GM18498 (cell line): ENCODE results near the gene FAM43B.
"Not testable (repeated sequence)": the region's sequence is repeated elsewhere in the genome, so short reads cannot be mapped to it uniquely, and the experiment has no call there.

Source experiments
- ATAC-seq: cut with Tn5 transposase; IDR thresholded peaks from one replicate; pipeline ENCODE4 v1.9.1; 2021; ENCODE audit warnings: mild to moderate bottlenecking, moderate library complexity; ENCODE audit not compliant: unreplicated experiment

The FAM43B gene

DNA sequence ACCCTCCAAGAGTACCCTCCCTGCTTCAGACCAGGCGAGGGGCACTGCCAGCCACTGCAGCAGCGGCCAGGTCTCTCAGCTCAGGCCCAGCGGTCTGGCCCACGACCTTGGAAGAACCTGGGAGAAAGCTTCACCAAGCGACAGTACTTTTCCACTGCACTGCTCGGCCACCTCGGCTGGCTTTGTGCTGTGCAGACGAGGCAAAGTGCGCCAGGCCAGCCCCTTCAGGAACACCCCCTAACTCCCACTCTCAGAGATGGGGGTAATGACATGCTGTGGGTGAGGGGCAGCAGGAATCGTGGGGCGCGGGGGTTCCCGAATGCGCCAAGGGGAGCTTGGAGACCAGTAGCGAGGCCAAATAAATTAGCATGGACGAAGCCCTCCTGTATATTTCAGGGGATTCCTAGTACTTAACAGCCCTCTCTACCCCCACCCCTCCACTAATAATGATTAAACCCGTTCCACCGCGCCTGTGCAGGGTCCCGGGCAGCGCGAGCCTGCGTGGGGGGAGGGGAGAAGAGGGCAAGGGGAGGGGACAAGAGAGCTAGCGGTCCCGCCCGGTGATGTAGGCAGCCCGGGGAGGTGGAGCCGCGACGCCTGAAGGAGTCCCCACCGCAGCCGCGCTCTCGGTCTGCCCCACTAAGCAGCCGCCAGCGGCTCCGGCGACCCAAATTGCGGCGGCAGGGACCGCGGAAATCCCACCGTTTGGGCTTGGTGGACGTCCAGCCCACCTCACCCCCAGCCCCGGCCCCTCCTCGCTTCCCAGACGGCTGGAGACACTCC, at the start of gene FAM43B:
Gene FAM43B, plus strand, starts transcription at position 629 of the 783 bp plus-strand sequence. CDS start 401 bp downstream, outside the sequence.
- ATAC-seq = no peak

GRCh38 chr1:20505488-20505887, 46.9 kb upstream of the FAM43B start:
- ATAC-seq = no peak

DNA sequence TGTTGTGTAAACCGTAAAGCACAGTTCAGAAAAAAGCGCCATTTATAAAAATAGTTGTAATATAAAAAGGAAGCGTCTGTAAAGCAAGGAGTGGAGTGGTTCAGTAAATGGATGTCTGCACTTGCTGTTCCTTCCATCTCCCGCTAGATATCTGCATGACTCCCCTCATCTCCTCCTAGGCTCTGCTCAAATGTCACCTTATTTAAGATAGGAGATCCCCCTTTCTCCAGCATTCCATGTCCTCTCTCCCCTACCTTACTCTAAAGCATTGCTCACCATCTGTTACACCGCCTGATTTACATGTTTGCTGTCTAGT, 45.2 kb upstream of the FAM43B start:
- no peak for ATAC-seq

DNA sequence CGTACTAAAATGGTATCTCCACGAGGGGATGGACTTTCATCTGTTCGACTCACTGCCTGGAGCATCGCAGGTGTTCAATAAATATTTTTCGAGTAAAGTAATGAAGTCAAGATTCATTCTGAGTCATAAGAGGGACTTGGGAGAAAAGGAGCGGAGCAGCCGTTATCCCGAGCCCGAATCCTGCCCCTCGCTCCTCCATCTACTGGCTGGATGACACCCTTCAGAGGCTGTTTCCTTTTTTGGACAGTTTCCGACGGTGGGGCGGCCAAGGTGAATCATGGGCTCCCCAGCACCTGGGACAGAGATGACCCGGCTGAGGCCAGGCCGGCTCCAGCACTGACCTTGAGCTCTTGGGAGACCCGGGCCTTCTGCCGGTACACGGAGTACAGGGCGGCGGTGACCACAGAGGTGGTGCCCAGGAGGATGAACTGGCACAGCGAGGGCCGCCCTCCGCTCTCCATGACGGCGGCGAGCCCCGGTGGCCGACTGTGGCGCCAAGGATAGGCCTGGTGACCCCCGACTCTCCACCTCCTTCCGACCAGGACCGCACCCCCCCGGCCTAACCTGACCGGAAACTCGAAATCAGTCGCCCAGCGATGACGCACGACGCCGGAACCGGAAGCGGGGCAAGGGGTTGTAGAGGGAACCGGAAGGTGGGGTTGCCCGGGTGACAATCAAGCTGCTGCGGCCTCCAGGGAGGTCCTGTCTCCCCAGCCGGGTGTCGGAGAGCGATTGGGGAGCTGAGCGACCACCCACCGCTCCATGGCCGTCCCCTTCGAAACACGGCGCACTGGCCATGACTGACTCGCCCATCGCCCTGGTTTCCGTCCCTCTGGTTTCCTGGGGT, 44.6 kb upstream of the FAM43B start, which contains the start of gene MUL1:
Gene MUL1, minus strand, starts transcription at position 588 of the 847 bp plus-strand sequence. Its CDS starts 127 bp downstream, at position 461.
- peak; percentile 91 for ATAC-seq

GRCh38 chr1:20508411-20508771, 44.0 kb upstream of the FAM43B start:
- peak; percentile 10 for ATAC-seq

GRCh38 chr1:20511518-20512428, 40.6 kb upstream of the FAM43B start:
- ATAC-seq = no peak

DNA sequence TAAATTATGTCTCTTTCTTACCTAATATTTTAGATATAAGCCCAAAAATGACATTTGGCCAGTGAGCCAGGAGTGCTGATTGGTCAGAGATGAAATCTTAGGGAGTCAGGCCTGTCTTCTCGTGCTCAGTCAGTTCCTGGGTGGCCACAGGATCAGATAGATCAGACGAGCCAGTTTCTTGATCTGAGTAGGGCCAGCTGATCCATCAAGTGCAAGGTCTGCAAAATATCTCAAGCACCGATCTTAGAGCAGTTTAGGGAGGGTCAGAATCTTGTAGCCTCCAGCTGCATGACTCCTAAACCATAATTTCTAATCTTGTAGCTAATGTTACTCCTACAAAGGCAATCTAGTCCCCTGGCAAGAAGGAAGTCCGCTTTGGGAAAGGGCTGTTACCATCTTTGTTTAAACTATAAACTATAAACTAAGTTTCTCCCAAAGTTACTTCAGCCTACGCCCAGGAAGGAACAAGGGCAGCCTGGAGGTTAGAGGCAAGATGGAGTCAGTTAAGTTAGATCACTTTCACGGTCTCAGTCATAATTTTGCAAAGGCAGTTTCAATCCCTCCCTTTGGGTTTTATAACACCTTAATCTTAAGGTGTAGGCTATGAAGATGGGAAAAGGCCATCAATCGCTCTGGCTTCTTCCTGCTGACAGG, 32.6 kb upstream of the FAM43B start:
- ATAC-seq = not testable (repeated sequence)

DNA sequence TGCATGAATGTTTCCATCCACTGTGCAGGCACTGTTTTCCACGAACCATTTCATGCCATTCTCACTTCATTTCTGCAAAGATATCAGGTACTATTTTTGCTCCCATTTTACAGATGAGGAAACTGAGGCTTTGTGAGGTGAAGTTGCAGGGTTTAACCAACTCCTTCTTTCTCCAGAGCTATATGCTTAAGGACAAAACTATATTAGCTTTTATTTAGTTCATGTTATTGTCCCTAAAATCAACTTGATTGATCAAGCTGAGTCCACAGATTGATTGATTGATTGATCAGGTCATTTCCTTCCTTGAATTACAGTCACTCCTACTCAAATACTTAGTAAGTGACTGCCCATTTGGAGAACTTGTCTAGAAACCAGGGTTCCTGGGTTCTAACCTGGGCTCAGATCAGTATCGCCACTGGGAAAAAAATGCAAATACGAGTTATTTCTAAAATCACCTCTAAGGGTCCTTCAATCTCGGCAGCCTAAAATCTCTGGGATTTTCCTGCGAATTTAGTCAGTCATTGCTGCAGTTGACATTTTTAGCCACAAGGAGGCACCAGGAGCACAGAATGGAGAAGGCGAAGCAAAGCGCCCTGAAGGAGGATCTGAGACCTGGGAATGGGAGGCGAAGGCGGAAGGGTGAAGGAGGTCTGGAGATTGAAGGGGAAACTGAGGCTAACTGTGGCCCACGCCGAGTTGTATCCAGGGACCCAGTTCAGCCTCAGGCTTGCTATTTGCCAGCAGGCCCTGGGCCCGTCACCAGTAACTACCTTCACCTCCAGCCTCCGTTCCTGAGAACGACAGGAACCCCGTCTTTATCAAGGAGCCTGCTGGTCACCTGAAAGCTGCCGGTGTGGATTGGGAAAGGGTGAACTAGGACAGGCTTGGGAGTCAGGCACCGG, 30.2 kb upstream of the FAM43B start:
- no peak for ATAC-seq

DNA sequence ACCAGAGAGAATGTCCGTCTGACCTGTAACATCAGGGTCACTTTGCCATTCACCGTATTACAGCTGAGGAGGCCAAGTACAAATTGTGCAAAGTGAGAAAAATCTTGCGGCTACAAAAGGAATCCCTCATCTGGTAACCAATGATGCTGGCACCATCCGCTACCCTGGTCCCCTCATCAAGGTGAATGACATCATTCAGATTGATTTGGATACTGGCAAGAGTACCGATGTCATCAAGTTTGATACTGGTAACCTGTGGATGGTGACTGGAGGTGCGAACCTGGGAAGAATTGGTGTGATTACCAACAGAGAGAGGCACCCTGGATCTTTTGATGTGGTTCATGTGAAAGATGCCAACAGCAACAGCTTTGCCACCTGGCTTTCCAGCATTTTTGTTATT, 26.1 kb upstream of the FAM43B start:
- no peak for ATAC-seq

DNA sequence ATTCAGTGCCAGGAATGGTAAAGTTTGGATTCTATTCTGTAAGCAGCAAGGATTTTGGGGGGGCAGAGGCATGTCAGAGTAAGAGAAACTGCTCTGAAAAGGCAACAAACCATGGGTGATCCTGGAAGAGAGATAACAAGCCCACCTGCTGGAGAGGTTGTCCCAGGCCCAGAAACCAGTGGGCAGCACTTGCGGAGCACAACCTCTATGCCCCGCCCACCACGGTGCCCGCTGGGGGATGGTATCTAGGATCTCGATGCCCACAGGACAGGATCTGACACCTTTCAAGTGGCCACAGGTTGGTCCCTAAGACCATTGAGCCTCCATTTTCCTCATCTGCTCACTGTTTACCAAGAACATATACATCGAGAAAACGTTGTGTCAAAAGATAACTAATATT, 24.2 kb upstream of the FAM43B start:
- no peak for ATAC-seq

GRCh38 chr1:20530306-20530705, 22.1 kb upstream of the FAM43B start:
- no peak for ATAC-seq

- ATAC-seq = no peak
Measured at GRCh38 chr1:20530901-20531300, 21.5 kb upstream of the FAM43B start.

GRCh38 chr1:20533635-20534034, 18.7 kb upstream of the FAM43B start:
- no peak for ATAC-seq

GRCh38 chr1:20534659-20535417, 17.5 kb upstream of the FAM43B start:
- no peak for ATAC-seq

DNA sequence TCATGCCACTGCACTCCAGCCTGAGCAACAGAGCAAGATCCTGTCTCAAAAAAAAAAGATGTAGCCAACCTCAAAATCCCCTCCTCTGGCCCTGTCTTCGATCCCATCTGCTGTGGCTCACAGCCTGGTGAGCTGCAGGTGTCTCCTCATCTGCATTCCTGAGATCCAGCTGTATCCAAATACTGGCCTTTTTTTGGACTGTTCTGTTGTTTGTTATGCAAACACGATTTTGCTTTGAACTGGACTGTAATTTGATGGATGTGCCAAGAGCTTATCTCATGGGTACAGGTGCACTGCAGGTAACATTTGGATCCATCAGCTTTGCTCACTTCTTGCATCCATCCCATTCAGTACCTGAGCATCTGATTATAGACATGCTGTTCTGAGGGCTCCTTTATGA, 14.1 kb upstream of the FAM43B start:
- ATAC-seq = no peak

DNA sequence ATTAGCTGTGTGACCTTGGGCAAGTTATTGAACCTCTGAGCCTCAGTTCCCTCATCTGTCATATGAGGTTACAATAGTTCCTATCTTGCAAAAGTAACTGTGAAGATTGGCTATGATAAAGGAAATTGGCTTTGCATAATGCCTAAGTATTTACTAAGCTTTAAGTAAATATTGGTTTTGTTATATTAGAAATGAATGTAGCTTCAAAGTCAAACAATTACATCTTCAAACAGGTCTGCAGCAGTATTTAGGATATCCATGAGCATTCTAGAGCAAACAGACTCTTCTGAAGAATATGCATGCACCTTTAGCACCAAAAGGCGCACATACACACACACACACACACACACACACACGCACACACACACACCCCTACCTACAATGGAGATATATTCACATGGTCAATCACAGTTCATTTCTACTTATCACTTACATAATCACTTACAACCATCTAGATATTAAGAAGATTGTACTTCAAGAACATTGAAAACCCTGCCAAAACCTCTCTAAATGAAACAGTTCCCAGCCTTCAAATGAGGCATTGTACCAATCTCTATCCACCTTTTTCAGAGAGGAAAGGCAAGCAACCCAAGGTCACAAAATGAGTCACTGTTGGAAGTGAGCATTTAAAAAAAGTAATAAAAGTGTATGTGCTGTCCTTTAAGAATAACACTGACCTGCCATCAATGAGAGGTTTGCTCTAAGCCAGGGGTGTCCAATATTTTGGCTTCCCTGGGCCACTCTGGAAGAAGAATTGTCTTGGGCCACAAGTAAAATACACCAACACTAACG, 13.4 kb upstream of the FAM43B start:
- ATAC-seq = no peak

DNA sequence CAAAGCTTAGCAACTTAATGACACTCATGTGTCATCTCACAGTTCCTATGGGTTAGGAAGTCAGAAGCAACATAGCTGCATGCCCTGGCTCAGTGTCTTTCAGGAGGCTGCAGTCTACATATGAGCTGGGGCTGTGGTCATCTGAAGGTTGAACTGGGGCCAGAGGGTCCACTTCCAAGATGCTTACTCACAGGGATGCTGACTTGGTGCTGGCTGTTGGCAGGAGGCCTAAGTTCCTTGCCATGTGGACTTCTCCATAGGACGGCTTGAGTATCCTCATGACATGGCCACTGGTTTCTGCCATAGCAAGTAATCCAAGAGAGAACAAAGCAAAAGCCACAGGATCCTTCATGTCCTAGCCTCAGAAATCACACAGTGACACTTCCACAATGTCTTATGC, 12.1 kb upstream of the FAM43B start:
- ATAC-seq = no peak

- no peak for ATAC-seq
Measured at GRCh38 chr1:20546637-20547036, 5.7 kb upstream of the FAM43B start.
